GM19025 (cell line): ENCODE results near the gene TRIM62.

Experiments
- ATAC-seq: cut with Tn5 transposase; IDR thresholded peaks from one replicate; pipeline ENCODE4 v1.9.1; 2021; ENCODE audit warnings: mild to moderate bottlenecking, low read depth, moderate library complexity; ENCODE audit not compliant: unreplicated experiment

The TRIM62 gene

DNA sequence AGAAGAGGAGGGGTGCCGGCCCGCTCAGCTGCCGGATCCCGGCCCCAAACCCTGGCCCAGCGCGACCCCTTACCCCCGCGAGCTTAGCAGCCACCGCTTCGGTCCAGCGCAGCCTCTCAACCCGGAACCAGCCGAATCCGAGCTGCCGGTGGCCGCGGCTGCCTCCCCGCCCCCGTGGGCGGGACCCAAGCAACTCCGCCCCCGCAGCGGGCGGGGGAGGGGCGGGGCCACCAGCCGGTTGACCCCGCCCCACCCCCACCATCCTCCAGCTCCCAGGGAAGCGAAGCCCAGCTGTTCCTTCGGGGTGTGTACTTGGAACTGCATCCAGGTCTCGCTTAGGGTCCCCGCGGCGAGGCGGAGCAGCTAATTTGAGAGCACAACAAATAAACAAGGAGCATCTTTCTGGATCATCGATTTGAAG is at the start of gene TRIM62:
Gene TRIM62, minus strand, starts transcription at position 123 of the 421 bp plus-strand sequence. CDS start 611 bp downstream, outside the sequence.
- ATAC-seq, result no peak

DNA sequence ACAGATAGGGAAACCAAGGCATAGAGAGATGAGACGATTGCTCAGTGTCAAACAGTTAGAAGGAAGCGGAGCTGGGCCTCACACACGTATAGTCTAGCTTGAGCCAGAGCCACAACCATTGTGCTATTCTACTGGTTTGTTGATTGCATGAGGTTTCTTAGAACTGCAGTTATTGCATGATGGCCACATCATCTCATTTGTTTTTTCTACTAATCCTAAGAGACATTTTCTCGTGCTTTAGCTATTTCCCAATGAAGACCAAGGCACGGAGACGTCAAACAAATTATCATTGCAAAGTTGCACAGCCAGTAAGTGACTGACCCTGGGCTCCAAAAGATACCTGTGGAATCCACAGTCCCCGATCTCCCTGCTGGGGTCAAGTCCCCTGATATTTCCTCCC is 49.3 kb upstream of the TRIM62 start:
- ATAC-seq, result no peak

DNA sequence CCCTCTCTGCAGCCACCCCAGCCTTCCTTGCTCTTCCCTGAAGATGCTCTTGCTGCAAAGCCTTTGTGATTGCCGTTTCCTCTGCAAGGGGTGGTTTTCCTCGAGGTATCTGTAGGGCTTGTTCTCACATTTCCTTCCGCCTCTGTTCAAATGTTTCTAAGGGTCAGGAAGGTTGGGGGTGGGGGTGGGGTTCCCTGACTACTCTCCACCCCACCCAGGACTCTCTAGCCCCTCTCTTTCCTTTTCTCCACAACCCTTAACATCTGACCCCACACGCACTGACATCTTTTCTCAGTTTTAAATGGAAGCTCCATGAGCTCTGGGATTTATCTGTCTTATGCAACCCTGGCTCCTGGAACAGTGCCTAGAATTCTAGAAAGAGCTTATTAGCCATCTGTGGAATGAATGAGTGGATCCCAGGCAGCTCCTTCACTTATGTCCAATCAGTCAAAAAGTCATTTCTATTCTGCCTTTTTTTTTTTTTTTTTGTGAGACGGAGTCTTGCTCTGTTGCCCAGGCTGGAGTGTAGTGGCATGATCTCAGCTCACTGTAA is 47.2 kb upstream of the TRIM62 start:
- ATAC-seq, result no peak

DNA sequence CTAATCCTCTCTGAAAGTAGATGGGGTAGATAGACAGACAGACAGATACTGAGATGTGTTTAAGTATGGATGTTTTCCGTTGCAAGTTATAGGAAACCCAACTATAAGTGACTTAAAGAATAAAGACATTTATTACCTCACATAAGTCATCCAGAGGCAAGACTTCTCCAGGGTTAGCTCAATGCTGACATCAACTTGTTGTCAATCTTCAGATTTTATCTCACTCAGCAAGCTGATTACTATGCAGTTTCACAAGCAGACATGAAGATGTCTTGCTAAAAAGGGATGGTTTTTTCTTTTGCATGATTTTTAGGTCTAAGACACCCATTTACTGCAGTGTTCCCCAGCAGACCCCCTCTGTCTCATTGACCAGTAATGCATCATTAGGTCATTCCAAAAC is 43.7 kb upstream of the TRIM62 start:
- no peak for ATAC-seq

DNA sequence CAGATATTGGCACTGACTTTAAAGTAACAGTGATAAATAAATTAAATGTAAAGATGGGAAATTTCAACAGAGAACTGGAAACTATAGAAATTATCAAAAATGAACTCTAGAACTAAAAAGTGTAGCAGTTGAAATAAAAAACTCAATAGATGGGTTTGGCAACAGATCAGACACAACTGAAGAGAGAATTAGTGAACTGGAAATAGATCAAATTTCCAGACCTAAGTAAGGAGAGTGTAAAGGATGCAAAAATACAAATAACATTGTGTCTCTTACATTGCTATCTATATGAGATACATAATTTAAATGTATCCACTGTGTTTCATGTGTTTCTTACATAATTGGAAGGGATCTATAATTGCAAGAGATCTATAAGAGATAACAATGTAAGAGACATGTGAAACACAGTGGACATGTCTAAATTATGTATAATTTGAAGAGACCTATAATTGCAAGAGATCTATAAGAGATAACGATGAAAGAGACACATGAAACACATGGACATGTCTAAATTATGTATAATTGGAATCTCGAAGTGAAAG is 42.4 kb upstream of the TRIM62 start:
- ATAC-seq, result no peak

DNA sequence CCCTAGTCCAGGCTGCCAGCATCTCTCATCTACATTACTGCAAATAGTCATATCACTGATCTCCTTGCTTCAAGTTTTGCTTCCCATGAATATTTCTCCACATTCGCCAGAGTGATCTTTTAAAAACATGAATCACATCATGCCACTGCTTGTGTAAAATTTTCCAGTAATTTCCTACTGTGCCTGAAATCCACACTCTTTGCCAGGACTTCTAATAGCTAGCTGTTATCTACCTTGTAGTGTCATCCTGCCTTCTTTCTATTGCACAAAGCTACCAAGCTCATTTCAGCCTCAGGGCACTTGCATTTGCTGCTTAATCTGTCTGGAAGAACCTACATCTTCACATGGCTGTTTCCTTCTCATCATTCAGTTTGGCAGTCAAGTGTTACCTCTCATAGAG is 40.5 kb upstream of the TRIM62 start:
- no peak for ATAC-seq

DNA sequence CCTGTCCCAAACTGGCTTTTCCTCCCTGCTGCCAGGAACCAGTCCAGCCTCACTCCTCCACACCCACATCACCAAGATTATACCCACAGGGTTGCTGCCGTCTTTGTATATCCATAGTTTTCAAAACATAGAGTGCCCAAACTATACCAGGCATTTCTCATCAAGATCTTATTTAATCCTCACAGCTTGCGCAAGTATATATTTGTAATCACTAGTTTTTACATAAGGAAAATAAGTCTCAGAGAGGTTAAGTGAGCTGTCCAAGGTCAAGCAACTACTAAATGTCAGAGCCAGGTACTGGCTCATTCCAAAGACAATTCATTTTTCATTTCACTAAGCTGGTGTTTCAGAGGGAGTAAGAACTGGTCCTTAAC is 39.5 kb upstream of the TRIM62 start:
- ATAC-seq, result no peak

DNA sequence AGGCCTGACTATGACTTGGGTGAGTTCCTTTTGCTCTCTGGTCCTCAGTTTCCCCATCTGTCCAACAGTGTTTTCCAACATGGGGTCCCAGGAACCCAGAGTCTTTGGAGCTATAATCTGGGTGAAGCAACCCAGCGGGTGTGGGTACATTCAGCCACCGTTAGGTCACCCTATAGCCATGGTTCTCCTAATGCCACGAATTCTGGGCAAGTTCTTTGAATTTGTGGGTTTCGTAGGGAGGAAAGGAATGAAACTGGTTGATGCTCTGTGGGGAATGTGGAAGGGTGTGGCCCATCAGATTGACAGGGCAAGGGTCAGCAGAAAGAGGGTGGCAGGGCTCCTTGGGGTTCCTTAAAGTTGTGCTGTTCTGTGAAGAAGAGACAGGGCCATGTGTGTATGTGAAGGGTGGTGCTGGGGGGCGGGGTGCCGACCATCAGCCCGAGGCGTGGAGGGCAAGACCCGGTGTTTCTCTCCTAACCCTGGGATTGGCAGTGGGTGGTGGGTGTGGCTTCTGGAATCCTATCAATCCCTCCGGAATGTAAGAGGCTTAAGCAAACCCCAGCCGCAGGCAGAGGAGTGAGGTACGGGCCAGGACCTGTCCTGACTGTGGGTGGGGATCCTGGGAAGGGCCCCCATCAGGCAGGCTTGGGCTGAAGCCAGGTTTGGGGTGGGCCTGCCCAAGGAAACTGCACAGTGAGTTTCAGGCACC is 39.0 kb upstream of the TRIM62 start:
- ATAC-seq, result no peak

DNA sequence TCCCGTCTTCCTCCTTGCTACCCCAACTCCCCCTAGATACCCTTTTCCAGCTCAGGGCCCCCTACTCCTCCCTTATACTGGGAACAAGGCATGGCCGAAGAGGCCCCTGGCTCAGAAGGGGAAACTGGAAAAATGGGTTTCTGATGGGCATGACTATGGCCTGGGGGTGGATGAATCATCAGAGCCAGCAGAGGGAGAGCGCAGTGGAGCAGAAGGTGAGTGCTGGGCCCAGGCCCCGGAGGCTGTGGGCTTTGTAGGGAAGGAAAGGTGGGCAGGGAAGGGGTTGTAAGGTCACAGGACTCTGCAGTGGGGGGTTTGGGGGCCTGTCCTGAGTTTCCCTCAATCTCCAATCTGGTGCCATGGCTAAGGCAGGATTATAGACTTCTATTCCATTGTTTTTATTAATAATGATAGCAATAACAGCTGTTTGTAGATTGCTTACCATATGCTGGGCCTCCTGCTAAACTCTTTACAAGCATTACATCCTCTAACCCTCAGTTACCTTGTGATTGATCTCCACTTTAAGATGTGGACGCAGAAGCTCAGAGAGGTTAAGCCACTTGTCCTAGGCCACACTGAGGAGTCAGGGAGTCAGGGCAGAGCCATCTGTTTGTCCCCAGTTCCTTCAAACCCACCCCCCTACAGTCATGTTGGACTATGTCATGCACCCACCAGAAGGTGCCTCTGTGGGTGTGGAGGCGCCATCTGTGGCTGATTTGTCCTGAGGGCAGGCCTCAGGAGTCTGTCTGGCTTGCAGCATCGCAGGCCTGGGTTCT is 38.2 kb upstream of the TRIM62 start:
- no peak for ATAC-seq

DNA sequence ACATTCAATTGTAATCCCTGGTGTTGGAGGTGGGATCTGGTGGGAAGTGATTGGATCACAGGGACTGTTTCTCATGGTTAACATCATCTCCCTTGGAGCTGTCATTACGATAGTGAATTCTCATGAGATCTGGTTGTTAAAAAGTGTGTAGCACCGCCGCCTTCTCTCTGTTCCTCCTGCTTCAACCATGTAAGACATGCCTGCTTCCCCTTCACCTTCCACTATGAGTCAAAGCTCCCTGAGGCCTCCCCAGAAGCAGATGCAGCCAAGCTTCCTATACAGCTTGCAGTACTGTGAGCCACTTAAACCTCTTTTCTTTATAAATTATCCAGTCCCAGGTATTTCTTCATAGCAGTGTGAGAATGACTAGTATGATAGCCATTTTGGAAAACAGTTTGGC is 30.1 kb upstream of the TRIM62 start:
- ATAC-seq, result no peak

DNA sequence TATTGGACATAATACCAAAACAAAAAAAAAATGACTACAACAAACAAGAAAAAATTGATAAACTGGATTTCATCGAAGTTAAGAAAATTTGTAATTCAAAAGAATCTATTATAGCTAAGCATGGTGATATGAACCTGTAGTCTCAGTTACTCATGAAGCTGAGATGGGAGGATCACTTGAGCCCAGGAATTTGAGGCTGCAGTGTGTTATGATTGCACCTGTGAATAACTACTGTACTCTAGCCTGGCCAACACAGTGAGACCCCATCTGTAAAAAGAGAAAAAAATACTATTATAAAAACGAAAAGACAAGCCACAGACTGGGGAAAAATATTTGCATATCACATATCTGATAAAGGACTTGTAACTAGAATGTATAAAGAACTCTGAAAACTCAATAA is 24.5 kb upstream of the TRIM62 start:
- ATAC-seq, result no peak

DNA sequence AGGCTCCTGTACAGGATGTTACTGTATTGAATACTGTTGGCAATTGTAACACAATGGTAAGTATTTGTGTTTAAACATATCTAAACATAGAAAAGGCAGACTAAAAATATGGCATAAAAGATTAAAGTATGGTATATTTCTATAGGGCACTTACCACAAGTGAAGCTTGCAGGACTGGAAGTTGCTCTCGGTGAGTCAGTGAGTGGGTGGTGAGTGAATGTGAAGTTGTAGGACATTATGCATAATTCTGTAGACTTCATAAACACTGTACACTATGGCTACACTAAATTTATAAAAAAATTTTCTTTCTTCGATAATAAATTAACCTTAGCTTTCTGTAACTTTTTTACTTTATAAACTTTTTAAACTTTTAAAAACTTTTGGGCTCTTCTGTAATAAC is 13.7 kb upstream of the TRIM62 start:
- no peak for ATAC-seq

DNA sequence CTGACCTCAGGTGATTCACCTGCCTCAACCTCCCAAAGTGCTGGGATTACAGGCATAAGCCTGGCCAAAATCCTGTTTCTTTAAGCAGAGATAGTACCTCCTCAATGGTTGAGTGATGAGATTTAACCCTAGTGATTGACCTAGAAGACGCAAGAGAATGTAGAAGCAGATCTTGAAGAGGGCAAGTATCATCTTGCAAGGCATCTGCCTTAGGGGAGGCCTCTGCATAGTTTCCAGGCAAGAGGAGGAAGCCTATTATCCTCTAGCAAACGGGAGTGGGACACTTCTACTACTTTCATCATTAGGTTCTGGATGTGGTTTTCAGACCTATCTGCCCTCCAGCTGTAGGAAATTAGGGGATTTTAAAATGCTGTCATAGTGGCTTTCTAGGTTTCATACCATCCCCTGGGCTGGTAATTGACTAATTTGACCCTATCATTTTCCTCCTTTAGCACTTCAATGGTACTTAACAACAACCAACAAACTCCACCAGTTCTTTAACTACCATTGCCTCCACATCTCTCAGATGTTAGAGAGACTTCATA is 10.0 kb upstream of the TRIM62 start:
- ATAC-seq, result no peak

DNA sequence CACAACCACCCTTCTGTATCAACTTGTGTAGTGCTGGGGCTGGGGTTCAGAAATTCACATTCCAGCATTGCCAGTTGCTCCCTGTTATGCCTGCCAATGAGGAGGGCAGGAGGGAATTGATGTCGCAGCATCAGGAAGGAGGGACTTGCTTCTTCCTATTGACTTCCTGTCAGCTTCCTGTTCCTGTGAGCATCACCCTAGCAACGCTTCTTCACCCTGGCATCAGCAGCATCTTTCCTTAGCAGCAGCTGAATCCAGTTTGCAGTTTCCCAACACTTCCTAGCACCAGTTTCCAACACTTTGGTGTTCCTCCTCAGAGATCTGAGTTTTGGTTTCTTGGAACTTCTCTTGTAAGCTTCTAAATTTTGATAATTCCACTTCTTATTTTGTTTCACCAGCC is 8.9 kb upstream of the TRIM62 start:
- ATAC-seq, result no peak

DNA sequence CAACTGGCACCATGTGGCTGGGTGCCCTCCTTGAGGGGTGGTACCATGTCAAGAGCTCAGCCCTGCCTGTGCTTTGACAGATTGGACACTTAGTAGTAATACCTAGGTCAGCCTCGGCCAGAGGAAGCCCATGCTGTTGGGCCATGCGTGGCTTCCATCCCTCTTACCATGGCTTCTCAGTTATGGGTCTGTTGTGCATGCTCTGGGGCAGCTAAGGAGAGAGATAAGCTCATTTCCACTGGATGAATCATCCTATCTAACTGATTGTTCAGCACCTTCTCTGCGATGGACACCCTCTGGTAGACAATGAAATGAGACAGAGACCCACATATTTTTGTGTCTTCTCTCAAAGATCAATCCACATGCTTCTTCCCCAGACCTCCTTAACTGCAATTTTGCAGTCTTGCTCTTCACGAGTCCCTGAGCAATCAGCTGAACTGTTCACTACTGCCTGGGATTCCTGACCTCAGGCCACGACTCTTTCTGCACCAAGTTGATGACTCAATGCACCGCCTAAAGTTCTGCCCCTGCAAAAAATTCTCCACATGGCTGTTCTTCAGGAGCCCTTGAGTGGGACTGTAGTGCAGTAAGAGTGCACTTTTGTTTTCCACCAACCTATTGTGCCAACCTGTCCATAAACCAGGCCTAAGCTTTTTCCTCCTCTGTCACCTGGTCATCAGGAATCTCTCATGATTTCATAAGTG is 6.9 kb upstream of the TRIM62 start:
- ATAC-seq, result no peak

DNA sequence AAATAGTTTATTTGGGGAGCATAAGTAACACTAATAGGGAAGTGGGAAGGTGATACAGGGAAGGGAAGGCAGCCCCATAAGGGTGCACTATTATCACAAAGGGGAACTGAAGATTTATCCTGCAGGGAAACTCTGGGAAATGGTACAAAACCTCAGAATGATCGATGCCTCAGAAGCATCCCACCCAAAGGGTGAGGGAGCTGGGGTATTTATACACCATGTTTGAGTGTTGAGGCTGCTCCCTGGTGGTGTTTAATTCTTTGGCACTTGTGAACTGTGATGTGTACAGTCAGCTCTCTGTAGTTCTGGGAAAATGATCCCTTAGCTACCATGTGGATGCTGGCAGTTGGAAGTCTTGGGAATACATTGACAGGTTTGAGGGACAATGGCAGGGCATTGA is 5.1 kb upstream of the TRIM62 start:
- ATAC-seq, result no peak

DNA sequence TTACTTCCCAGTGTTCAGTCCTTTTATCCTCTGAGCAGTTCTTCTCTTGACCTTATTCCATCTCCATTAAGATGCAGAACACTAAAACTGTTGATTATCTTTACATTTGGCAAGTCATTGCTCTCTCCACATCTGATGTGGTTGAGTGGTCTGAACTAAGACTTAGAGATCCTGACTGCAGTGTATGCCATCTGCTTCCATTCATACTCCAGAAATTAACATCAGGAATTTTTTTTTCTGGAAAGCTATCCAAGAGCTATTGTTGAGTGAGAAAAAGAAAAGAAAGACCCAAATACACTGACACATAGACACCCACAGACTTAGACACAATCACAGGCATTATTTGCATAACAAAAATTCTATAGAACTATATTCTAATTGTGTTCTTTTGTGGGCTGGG is 3.7 kb upstream of the TRIM62 start:
- no peak for ATAC-seq

DNA sequence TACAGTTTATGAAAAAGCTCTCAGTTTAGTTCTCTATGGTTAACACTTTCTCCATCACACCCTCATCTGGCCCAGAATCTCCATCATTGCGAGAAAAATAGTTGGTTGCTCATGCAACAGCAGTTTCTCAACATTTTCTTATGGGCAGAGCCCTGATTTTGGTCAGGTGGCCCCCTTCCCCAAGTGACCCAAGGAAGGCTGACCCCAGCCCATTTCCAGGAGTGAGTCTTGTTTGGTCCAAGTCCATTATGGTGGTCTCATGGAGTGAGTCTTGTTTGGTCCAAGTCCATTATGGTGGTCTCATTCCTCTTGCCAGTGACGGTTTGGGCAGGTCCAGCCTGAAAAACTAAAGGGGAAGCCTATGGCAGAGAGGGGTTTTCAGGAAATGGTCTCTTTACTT is 1.5 kb upstream of the TRIM62 start:
- no peak for ATAC-seq

DNA sequence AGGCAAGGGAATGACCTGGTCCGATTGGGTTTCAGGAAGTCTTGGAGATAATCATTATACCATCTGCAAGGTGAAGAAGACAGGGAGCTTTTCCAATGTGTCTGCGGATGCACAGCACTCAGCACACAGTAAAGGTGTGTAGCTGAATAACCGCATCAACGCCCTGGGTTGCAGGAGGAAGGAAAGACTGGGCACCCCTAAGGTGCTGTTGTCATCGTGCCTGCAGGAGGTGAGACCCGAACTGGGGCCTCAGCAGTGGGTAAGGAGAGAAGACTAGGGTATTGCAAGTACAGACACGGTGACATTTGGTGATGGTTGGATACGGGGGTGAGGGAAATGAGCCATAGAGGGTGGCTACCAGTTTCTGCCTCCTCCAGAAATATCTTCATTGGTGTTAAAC is 1.1 kb upstream of the TRIM62 start:
- no peak for ATAC-seq

DNA sequence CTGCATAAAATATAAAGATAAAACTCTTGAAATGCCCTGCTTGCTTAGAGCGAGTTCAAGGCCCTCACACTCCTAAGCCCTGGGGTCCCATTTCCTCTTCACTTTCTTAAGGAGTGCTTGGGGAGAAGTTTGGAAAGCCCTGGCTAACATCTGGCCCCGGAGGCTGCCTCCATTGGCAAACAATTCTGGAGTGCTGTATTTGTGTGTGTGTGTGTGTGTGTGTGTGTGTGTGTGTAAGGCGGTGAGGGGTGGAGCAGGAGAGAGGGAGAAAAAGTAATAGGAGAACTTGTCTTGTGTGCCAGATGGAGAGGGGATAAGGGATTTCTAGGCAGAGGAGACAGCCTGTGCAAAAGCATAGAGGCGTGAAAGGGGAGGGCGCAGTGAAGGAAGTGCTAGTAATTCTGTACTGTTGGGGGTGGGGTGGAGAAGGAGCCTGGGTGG is 578 bp upstream of the TRIM62 start:
- ATAC-seq, result no peak
